22Rv1 (cell line): ENCODE measurements around the gene ACACA.

Experiments
- H3K27ac ChIP-seq: fragments of 450-650 bp; 2 replicates; pipeline ENCODE4 v1.5.1; 2017
- ZFX ChIP-seq: fragments of 450-650 bp; IDR thresholded peaks from 2 replicates; pipeline ENCODE4 v1.6.1; 2017; ENCODE audit warnings: antibody characterized with exemption, borderline replicate concordance
- TF ChIP-seq, protein P1 (sequence below): fragments of 450-650 bp; IDR thresholded peaks from 2 replicates; pipeline ENCODE4 v1.5.1; 2017; ENCODE audit warnings: mild to moderate bottlenecking

Gene ACACA

DNA sequence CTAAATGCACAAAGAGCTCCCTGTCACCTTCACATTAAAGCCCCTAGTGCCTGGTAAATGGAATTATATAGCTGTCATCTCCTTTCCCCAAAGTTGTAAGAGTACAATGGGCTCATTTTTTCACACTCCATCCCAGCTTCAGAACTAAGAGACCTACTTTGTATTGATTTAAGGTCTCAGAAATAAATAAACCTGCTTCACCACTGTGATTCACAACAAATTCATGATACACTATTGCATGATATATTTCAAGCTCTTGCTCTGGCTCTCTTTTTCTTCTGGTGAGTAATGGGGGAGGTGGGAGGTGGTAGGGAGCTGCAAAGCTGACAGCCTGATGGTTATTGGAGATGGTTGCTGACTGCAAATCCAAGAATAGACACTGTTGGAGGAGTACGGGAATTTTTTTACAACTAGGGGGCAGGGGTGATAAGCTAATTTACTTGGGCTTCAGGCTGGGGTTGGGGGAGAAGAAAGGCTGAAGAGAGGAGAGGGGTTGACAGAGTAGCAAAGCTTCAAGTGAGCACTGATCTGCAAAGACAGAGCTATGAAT, 268.0 kb downstream of the ACACA start:
- H3K27ac ChIP-seq, result no peak overlapping the region
- TF ChIP-seq ZFX, result no peak
- TF ChIP-seq, protein P1, sequence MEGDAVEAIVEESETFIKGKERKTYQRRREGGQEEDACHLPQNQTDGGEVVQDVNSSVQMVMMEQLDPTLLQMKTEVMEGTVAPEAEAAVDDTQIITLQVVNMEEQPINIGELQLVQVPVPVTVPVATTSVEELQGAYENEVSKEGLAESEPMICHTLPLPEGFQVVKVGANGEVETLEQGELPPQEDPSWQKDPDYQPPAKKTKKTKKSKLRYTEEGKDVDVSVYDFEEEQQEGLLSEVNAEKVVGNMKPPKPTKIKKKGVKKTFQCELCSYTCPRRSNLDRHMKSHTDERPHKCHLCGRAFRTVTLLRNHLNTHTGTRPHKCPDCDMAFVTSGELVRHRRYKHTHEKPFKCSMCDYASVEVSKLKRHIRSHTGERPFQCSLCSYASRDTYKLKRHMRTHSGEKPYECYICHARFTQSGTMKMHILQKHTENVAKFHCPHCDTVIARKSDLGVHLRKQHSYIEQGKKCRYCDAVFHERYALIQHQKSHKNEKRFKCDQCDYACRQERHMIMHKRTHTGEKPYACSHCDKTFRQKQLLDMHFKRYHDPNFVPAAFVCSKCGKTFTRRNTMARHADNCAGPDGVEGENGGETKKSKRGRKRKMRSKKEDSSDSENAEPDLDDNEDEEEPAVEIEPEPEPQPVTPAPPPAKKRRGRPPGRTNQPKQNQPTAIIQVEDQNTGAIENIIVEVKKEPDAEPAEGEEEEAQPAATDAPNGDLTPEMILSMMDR, result no peak

DNA sequence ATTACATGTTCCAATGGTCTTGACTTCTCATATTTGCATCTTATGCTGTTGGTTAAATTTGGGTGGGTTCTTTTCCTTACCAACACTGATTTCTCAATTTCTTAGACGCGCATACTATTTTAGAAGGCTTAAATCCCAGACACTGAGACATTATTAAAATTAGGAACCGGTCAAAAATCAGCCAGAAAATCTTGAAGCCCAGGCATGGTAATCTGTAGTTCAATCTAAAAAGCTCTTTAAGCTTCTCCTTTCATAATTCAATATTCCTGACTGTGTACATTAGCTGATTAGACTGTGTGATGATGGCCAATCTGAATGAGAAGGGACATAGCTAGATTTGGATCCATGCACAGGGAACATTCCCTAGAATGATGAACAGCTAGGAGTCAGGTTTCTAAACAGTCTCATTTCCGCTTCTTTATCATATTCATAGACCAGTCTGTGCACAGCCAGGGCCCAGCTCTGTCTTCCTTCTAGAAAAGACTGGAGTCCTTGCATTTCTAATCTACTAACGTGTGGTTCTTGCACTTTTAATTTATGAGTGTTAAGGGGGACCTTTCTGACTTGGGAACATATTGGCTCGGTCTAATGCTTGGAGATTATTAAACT, 268.6 kb downstream of the ACACA start:
- H3K27ac ChIP-seq, result no peak overlapping the region
- TF ChIP-seq, protein P1, result no peak
- TF ChIP-seq ZFX, result no peak

DNA sequence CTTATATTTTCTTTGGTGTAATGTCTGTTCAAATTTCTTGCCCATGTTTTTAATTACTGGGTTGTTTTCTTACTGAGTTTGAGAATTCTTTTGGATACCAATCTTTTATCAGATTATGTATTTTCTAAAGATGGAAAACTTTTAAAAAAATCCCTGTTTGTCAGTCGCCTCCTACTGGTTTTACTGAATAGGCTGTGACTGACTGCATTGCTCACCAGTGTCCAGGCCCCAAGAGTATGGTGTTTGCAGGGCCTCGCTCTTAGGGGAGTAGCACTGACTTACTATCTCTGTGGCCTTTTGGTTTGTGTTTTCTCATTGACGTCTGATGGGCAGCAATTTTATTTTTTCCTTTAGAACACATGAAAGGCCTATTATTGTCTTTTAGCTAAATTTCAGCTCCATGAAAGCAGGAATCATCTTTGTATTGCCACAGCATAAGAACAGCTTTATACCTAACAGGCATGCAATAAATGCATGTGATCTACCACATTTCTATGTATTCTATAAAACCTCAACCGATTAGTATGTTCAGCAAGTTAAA, 269.5 kb downstream of the ACACA start:
- TF ChIP-seq, protein P1, result no peak
- no peak for TF ChIP-seq ZFX
- H3K27ac ChIP-seq, result no peak overlapping the region

DNA sequence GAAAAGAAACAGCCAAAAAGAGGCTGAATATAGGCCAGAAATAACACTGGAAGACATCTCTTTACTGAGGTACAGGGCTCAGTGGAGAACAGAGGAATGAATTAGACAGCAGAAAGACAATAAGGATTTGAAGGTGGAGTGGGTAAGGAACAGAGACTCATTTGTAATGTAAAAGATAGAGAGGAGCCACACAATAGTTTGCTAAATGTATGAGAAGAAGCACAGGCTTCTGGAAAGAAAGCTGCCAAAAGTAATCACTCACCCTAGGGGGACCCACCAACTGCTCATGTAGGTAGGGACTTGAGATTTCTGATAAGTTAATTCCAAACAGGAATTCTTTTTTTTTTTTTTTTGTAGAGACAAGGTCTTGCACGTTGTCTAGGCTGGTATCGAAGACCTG, 271.1 kb downstream of the ACACA start:
- no peak overlapping the region for H3K27ac ChIP-seq
- TF ChIP-seq ZFX, result no peak
- TF ChIP-seq, protein P1, result no peak

DNA sequence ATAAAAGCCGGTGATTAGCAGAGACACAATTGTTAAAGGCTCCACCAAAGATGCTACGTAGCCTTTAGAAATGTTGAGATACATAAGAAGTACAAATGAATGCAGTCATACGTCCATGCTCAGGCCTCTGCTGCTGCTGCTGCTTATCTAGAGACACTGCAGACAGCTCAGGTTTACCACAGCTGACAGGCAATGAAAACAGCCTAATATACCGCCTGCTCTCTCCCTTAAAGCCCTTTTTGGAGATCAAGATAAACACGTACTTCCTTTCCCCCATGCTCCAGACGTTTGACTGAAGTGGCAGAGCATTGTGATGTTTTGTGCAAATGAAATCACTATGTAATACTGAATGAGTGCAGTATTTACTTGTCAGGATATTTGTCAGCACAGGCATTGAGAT, 272.6 kb downstream of the ACACA start:
- no peak for TF ChIP-seq ZFX
- TF ChIP-seq, protein P1, result no peak
- no peak overlapping the region for H3K27ac ChIP-seq

DNA sequence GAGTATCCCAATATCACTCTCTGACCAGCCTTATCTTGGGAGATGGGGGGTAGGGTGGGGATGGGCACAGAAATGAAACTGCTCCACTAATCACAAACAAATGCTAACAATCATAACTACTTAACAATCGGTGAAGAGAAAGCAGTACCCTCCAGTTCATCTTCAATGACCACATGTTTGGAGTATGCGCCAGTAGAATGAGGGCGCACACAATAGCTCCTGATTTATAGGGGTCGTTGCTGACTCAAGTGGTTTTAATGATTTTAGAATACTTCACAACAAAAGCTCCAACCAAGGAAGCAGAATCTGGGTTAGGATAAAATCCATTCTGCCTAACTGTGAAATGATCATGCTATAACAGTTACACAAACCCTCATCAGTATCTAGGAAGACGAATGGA, 273.5 kb downstream of the ACACA start:
- H3K27ac ChIP-seq, result no peak overlapping the region
- TF ChIP-seq, protein P1, result no peak
- TF ChIP-seq ZFX, result no peak

DNA sequence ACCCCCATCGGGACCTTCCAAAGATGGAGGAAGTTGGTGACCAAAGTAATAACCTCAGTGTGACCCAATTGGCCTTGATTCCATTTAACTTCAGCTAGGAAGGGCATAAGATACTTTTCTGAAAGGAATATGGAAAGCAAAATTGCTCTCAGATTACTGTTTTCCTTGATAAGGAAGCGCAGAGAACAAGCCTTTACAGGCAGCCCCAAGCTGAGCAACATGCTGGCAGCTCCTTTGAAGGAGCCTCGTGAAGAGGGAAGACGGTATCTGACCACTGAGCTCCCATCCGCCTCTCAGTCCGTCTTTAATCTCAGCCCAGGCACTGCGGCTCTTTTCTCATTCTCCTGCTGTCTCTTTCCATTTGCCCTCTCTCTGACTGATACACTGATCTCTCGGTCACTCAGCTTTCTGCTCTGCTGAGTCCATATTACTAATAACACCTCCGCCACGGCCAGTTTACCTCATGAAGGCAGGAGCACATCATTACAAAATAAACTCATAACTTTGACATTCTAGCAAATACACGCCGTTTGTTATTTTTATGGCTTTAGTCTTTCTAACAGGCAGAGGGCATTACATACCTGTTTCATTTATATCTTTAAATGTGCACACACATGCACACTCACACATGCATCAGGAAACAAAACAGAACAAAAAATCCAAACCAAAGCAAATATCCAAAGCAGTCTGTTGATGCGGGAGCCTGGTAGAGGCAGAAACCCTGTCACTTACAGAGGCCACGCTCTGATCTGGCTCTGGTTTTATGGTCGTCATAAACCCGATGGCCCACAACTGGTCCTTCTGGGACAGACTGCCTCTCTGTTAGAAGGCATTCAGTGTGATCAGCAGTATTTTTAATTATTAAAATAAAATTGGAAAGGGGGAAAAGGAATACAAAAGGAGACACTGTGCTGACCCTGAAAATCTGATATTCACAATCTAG, 274.7 kb downstream of the ACACA start:
- 0 out of 2 replicates have a peak overlapping the region, but pooled peaks have one; percentile 10 for H3K27ac ChIP-seq
- TF ChIP-seq, protein P1, result no peak
- no peak for TF ChIP-seq ZFX
